Ovary (tissue), 9 donors: Measurements from ENCODE around the gene SGPL1. TPM values are rescaled to one million over a fixed set of nuclear protein-coding genes. Genes with fewer than 3 reads are reported as not detected.

ENCODE experiments used
- DNase-seq, 5 donors: peaks; one replicate each; pipeline ENCODE4 v3.0.0-alpha.2; 2019 to 2020
- H3K27ac ChIP-seq, 2 donors: fragments of 200-600 bp; one replicate each; pipeline versions ENCODE4 v1.5.1 to v1.8.0; 2019 to 2022
- H3K27me3 ChIP-seq: fragments of 200-600 bp; one replicate; pipeline ENCODE4 v1.8.0; 2022
- H3K36me3 ChIP-seq: fragments of 200-600 bp; sonication (generic); one replicate; pipeline ENCODE4 v1.5.1; 2019
- H3K4me1 ChIP-seq: one replicate; pipeline ENCODE4 v1.8.1; 2013; ENCODE audit warnings: mild to moderate bottlenecking, moderate library complexity; ENCODE audit not compliant: insufficient read depth
- H3K4me3 ChIP-seq: fragments of 200-600 bp; sonication (generic); one replicate; pipeline ENCODE4 v1.5.1; 2017
- H3K9me3 ChIP-seq, 2 donors: fragments of 200-600 bp in 1 of 2; sonication (generic) in 1 of 2; one replicate each; pipeline versions ENCODE4 v1.5.1 to v1.8.1; 2013 to 2019; ENCODE audit warnings: mild to moderate bottlenecking in 1 of 2, moderate library complexity in 1 of 2
- EP300 ChIP-seq: sonication (generic); formaldehyde crosslinking; IDR thresholded peaks from one replicate; pipeline ENCODE4 v1.6.1; 2017; ENCODE audit warnings: antibody characterized with exemption
- POLR2A ChIP-seq: fragments of 450-650 bp; IDR thresholded peaks from one replicate; pipeline ENCODE4 v1.6.1; 2017; ENCODE audit warnings: antibody characterized with exemption, mild to moderate bottlenecking, moderate library complexity
- WGBS, 3 donors: extraction: QIAGEN DNeasy Blood & Tissue Kit in 1 of 3; methylation state at CpG; one replicate each; pipeline versions ENCODE4 v1.1.5 to v1.1.7; 2013 to 2017; 5-methylcytosine and 5-hydroxymethylcytosine counted together
- intact Hi-C, 4 donors: fragments of 100-400 bp; cut with DNase I; formaldehyde crosslinking; loops; one replicate each; pipeline versions ENCODE4 v1.11.0 to v1.15.1; 2022 to 2023
- polyA plus RNA-seq, 2 donors: library from polyadenylated mRNA; stranded (reverse); fragments of 200-250 nt in 1 of 2; fragments of 350-450 nt in 1 of 2; fragmentation: Illumina TruSeq in 1 of 2; extraction: RNeasy Lipid Tissue Mini Kit (QIAGEN cat#74804) in 1 of 2; gene quantifications; one replicate each; pipeline ENCODE4 v1.2.3, GENCODE V29; 2013 to 2014
- total RNA-seq, 7 donors: library from RNA; depleted of rRNA in 2 of 7; stranded (reverse); fragments of >200 nt in 2 of 7; fragmentation: NEBNext Ultra II Directional in 3 of 7; extraction: Animal tissue kit (Norgen Biotek cat#: 25700) in 3 of 7; gene quantifications; one replicate each; pipeline versions ENCODE4 v1.1.0 to v1.2.4, GENCODE V29; 2016 to 2023
- TF ChIP-seq, protein P1 (sequence below), 3 donors: fragments of 450-650 bp in 2 of 3; fragments of 200-600 bp in 1 of 3; IDR thresholded peaks; one replicate each; pipeline versions ENCODE4 v1.5.1 to v1.8.0; 2016 to 2022; ENCODE audit warnings: antibody characterized with exemption in 3 of 3, mild to moderate bottlenecking in 1 of 3
- donor health status: DM: no; HTN: no; CAD: no; lungs with moderate emphysema.
- donor health status: DM: no; HTN: no; CAD: no.
- donor health status: Bipolar disorder and iron deficiency.
- donor health status: DM: yes; HTN: yes; CAD: no.
- donor health status: DM: no; HTN: no; CAD: no.
- donor health status: DM: yes; HTN: yes; CAD: no.

The SGPL1 gene
- total and polyA plus RNA-seq, 9 donors = 8.0 to 52.6 (median 30.8) TPM

DNA sequence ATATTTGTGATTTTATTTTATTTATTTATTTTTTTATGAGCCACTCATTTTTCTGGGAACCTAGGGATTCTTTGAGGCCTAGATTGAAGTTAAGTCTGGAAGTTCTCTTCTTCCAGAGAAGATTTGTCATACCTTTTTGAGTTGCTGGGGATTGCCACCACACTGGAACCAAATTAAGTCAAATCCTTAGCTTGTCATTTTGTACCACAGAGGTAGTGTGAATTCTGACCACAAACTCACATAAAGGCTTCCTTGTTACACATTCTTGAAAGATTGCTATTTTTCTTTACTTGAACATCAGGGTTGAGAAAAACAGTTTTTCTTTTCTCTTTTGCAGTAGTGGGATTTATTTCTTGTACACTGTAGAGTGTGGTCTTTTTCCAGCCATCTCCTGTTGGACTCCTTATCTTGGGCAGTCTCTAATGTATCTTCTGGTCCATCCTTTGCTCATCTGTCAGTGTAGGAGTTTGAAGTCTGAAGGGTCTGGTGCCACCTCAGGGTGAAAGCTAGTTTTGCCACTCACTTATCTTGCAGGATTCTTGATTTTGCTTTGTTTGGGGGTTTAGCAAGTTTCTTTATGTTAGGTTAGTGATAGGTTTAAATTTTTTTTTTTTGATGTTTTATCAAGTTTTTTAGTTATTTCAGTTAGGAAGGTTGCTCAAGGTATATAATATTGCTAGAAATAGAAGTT, 47.9 kb downstream of the SGPL1 start:
- H3K4me1 ChIP-seq = no peaks in the 10 kb centered on the region
- H3K36me3 ChIP-seq = no peaks in the 10 kb centered on the region
- H3K27ac ChIP-seq = no peak overlapping the region
- H3K27me3 ChIP-seq = no peaks in the 10 kb centered on the region
- TF ChIP-seq, protein P1, sequence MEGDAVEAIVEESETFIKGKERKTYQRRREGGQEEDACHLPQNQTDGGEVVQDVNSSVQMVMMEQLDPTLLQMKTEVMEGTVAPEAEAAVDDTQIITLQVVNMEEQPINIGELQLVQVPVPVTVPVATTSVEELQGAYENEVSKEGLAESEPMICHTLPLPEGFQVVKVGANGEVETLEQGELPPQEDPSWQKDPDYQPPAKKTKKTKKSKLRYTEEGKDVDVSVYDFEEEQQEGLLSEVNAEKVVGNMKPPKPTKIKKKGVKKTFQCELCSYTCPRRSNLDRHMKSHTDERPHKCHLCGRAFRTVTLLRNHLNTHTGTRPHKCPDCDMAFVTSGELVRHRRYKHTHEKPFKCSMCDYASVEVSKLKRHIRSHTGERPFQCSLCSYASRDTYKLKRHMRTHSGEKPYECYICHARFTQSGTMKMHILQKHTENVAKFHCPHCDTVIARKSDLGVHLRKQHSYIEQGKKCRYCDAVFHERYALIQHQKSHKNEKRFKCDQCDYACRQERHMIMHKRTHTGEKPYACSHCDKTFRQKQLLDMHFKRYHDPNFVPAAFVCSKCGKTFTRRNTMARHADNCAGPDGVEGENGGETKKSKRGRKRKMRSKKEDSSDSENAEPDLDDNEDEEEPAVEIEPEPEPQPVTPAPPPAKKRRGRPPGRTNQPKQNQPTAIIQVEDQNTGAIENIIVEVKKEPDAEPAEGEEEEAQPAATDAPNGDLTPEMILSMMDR (IDR thresholded peaks at IDR 0.05) = no peak
- TF ChIP-seq POLR2A (no peak), EP300 (no peak)
- H3K9me3 ChIP-seq = no peaks in the 10 kb centered on the region
- H3K4me3 ChIP-seq = no peak overlapping the region
- no peak for DNase-seq
- intact Hi-C loops = no loop called here

DNA sequence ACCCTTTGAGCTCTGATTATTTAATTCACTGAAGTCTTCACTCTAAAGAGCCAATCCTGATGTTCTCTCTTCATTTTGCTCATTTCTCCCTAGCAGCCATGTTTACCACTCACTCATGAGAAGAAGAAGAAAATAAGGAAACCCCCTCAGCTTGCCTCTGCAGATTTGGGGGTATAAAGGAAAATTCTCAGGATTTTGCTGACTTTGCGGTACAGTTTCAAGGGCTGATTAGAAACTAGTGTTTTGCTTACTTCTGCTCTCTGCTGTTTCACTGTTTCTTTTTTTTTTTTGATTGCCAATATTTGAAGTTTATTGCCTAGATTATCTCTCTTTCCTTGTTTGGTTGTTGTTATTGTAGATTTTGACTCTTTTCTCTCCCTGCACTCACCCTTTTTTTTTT, 49.2 kb downstream of the SGPL1 start:
- no peaks in the 10 kb centered on the region for H3K36me3 ChIP-seq
- intact Hi-C loops = no loop called here

DNA sequence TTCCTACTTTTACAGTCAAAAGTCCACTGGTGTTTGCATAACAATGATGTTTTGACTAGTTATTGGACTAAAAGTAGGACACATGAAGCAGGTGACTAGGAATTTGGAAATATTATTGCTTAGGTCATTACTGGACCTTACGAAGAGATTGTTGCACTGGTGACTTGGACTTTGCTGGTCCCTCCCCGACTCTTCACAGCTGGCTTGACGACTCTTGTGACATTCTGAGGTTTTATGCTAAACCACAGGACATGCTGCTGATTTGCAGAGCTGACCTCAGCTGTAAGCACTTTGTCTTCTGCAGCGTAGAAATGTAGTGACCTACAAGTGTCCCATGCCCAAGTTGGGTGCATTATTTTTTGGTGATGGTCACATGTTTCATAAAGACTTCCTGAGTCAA, 50.7 kb downstream of the SGPL1 start:
- DNase-seq = no peak
- Histone ChIP-seq H3K4me1 (no peaks in the 10 kb centered on the region), H3K27me3 (no peaks in the 10 kb centered on the region), H3K9me3 (no peaks in the 10 kb centered on the region), H3K27ac (no peak overlapping the region), H3K4me3 (no peak overlapping the region), H3K36me3 (no peaks in the 10 kb centered on the region)
- TF ChIP-seq POLR2A = no peak
- TF ChIP-seq EP300 = no peak
- TF ChIP-seq, protein P1 (IDR thresholded peaks at IDR 0.05) = no peak
- intact Hi-C loops = no loop called here
- WGBS, 3 donors = 86 to 92% (median 87%) methylated on average over 4 of the region's 4 CpGs

More for the DNA sequence above, 49.2 kb downstream of the SGPL1 start:
- Histone ChIP-seq H3K27me3 (no peaks in the 10 kb centered on the region), H3K27ac (no peak overlapping the region), H3K4me3 (no peak overlapping the region), H3K9me3 (no peaks in the 10 kb centered on the region), H3K4me1 (no peaks in the 10 kb centered on the region)
- 87 to 94% (median 91%) methylated on average over 1 of the region's 1 CpG for WGBS, 3 donors
- no peak for DNase-seq
- TF ChIP-seq, protein P1 (IDR thresholded peaks at IDR 0.05) = no peak
- TF ChIP-seq POLR2A (no peak), EP300 (no peak)

DNA sequence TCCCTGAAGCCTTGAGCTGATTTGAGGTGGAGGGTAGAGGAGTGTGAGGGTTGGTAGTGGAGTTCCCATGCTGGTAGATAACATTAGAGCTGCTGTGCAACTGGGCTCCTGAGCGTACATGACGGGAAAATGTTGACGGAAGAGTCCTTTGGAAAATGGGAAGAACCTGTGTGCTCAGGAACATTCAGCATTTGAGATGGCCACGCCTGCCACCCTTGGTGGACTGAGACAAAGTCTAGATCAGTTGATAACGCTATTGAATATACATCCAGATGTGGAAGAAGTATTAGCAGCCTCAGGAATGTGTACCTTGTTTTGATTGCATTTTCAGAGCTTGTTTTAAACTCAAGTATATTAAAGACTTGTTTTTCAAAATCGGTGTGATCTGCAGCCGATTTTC, 56.5 kb downstream of the SGPL1 start:
- Histone ChIP-seq H3K4me1 (no peaks in the 10 kb centered on the region), H3K4me3 (no peak overlapping the region), H3K27ac (no peak overlapping the region), H3K27me3 (no peaks in the 10 kb centered on the region), H3K36me3 (no peaks in the 10 kb centered on the region), H3K9me3 (no peaks in the 10 kb centered on the region)
- no peak for DNase-seq
- intact Hi-C loops = no loop called here
- 94 to 95% (median 94%) methylated on average over 7 of the region's 7 CpGs for WGBS, 3 donors
- TF ChIP-seq, protein P1 (IDR thresholded peaks at IDR 0.05) = no peak
- TF ChIP-seq POLR2A (no peak), EP300 (no peak)
